GM12892 (cell line): ENCODE data around the gene CFHR5.

ENCODE experiments used
- POLR2AphosphoS5 ChIP-seq: IDR thresholded peaks from 2 replicates; pipeline ENCODE4 v1.6.1; 2011; ENCODE audit warnings: low read depth, low read length, control low read depth
- TAF1 ChIP-seq: IDR thresholded peaks from 2 replicates; pipeline ENCODE4 v1.6.1; 2011; ENCODE audit warnings: low read depth, mild to moderate bottlenecking, control low read depth, low read length, borderline replicate concordance

DNA sequence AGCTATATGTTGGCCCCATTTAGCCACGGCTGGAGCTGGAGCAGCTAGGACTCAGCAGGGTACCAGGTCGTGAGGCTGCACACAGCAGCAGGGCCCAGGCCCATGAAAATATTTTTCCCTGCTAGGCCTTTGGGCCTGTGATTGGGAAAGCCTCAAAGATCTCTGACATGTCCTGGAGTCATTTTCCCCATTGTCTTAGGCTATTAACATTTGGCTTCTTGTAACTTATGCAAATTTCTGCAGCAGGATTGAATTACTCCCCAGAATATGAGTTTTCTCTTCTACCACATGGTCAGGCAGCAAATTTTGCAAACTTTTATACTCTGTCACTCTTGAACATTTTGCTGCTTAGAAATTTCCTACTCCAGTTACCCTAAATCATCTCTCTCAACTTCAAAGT is 22.6 kb upstream of the CFHR5 start:
- TF ChIP-seq POLR2AphosphoS5 = no peak
- no peak for TF ChIP-seq TAF1
